Tibial nerve (tissue), 4 donors: ENCODE results near the gene TBC1D22A. TPM values are rescaled to one million over a fixed set of nuclear protein-coding genes. Genes with fewer than 3 reads are reported as not detected.

Source experiments
- DNase-seq, 2 donors: peaks; one replicate each; pipeline ENCODE4 v3.0.0-alpha.2; 2019; ENCODE audit warnings: low spot score in 2 of 2
- H3K27ac ChIP-seq, 4 donors: fragments of 200-600 bp; sonication (generic) in 3 of 4; one replicate each; pipeline ENCODE4 v1.5.1; 2017 to 2019; ENCODE audit warnings: mild to moderate bottlenecking in 1 of 4
- H3K27me3 ChIP-seq, 2 donors: fragments of 200-600 bp; sonication (generic) in 1 of 2; one replicate each; pipeline versions ENCODE4 v1.5.1 to v1.6.0; 2017 to 2019
- H3K36me3 ChIP-seq, 3 donors: fragments of 200-600 bp; sonication (generic); one replicate each; pipeline ENCODE4 v1.5.1; 2018 to 2019
- H3K4me1 ChIP-seq, 4 donors: fragments of 200-600 bp; sonication (generic) in 3 of 4; one replicate each; pipeline ENCODE4 v1.5.1; 2017 to 2019
- H3K4me3 ChIP-seq, 4 donors: fragments of 200-600 bp; sonication (generic) in 3 of 4; one replicate each; pipeline ENCODE4 v1.5.1; 2017 to 2019; ENCODE audit warnings: mild to moderate bottlenecking in 1 of 4, moderate library complexity in 1 of 4
- H3K9me3 ChIP-seq, 4 donors: fragments of 200-600 bp; sonication (generic) in 3 of 4; one replicate each; pipeline ENCODE4 v1.5.1; 2017 to 2019
- CTCF ChIP-seq, 5 experiments: fragments of 200-600 bp in 3 of 5; fragments of 450-650 bp in 2 of 5; sonication (generic) in 3 of 5; IDR thresholded peaks; one replicate each; pipeline ENCODE4 v1.5.1; 2016 to 2019; ENCODE audit warnings: antibody characterized with exemption in 5 of 5, mild to moderate bottlenecking in 3 of 5, moderate library complexity in 2 of 5
- EP300 ChIP-seq, 2 donors: sonication (generic); formaldehyde crosslinking; IDR thresholded peaks; one replicate each; pipeline ENCODE4 v1.6.1; 2017; ENCODE audit warnings: antibody characterized with exemption in 2 of 2, mild to moderate bottlenecking in 1 of 2
- POLR2A ChIP-seq, 2 donors: fragments of 450-650 bp; IDR thresholded peaks; one replicate each; pipeline ENCODE4 v1.6.1; 2017; ENCODE audit warnings: antibody characterized with exemption in 2 of 2, mild to moderate bottlenecking in 2 of 2, moderate library complexity in 2 of 2
- WGBS, 2 donors: methylation state at CpG; one replicate each; pipeline ENCODE4 v1.1.5; 2018; 5-methylcytosine and 5-hydroxymethylcytosine counted together
- total RNA-seq, 4 donors: library from RNA; depleted of rRNA; stranded (reverse); fragments of >200 nt; gene quantifications; one replicate each; pipeline ENCODE4 v1.1.0, GENCODE V29; 2016

TBC1D22A gene
- total RNA-seq, 4 donors from 2014 or later: 27.3 to 35.4 (median 29.3) TPM

GRCh38 chr22:46845296-46846149 is 83.1 kb downstream of the TBC1D22A start:
- DNase-seq: no peak
- H3K27ac ChIP-seq: peak overlapping the region; percentile 34 to 80 (median 63)
- WGBS, 2 donors: 27 to 29% methylated on average over 17 of the region's 17 CpGs
- peaks cover 0 to 7% (median 0%) of the 10 kb centered on the region in 3 donors for H3K36me3 ChIP-seq
- peak overlapping the region in 2 of 4 donors; percentile 11 to 33 for H3K4me3 ChIP-seq
- H3K27me3 ChIP-seq: no peaks in the 10 kb centered on the region
- no peak for TF ChIP-seq EP300 (IDR thresholded peaks at IDR 0.05)
- no peak for TF ChIP-seq POLR2A (IDR thresholded peaks at IDR 0.05)
- peak; percentile 36 to 65 (median 49) for TF ChIP-seq CTCF (IDR thresholded peaks at IDR 0.05)
- H3K9me3 ChIP-seq: no peaks in the 10 kb centered on the region
- H3K4me1 ChIP-seq: peaks cover 0 to 31% (median 7%) of the 10 kb centered on the region in 4 donors

- peaks cover 0 to 31% (median 7%) of the 10 kb centered on the region in 4 donors for H3K4me1 ChIP-seq
- H3K36me3 ChIP-seq: peaks cover 0 to 7% (median 0%) of the 10 kb centered on the region in 3 donors
- no peaks in the 10 kb centered on the region for H3K9me3 ChIP-seq
- peak overlapping the region; percentile 34 to 80 (median 63) for H3K27ac ChIP-seq
- DNase-seq: no peak
- no peaks in the 10 kb centered on the region for H3K27me3 ChIP-seq
- no peak for TF ChIP-seq POLR2A (IDR thresholded peaks at IDR 0.05)
- TF ChIP-seq EP300 (IDR thresholded peaks at IDR 0.05): no peak
- no peak for TF ChIP-seq CTCF (IDR thresholded peaks at IDR 0.05)
- WGBS, 2 donors: 90 to 92% methylated on average over 17 of the region's 17 CpGs
- no peak overlapping the region for H3K4me3 ChIP-seq
Observed at GRCh38 chr22:46846150-46846831, 83.8 kb downstream of the TBC1D22A start.

GRCh38 chr22:46846832-46847355 is 84.4 kb downstream of the TBC1D22A start:
- H3K9me3 ChIP-seq: no peaks in the 10 kb centered on the region
- H3K36me3 ChIP-seq: peaks cover 0 to 7% (median 0%) of the 10 kb centered on the region in 3 donors
- no peak for TF ChIP-seq POLR2A (IDR thresholded peaks at IDR 0.05)
- TF ChIP-seq CTCF (IDR thresholded peaks at IDR 0.05): no peak
- no peak for TF ChIP-seq EP300 (IDR thresholded peaks at IDR 0.05)
- H3K4me3 ChIP-seq: no peak overlapping the region
- peaks cover 0 to 31% (median 7%) of the 10 kb centered on the region in 4 donors for H3K4me1 ChIP-seq
- 79 to 88% methylated on average over 12 of the region's 12 CpGs for WGBS, 2 donors
- H3K27me3 ChIP-seq: no peaks in the 10 kb centered on the region
- no peak for DNase-seq
- H3K27ac ChIP-seq: peak overlapping the region in 1 of 4 donors; percentile 80

GRCh38 chr22:46848197-46848596 is 85.7 kb downstream of the TBC1D22A start:
- Histone ChIP-seq H3K4me3 (no peak overlapping the region), H3K36me3 (peaks cover 0 to 16% (median 0%) of the 10 kb centered on the region in 3 donors), H3K4me1 (peaks cover 0 to 30% (median 7%) of the 10 kb centered on the region in 4 donors), H3K9me3 (no peaks in the 10 kb centered on the region), H3K27me3 (no peaks in the 10 kb centered on the region), H3K27ac (no peak overlapping the region)
- DNase-seq: no peak
- TF ChIP-seq EP300 (IDR thresholded peaks at IDR 0.05): no peak
- no peak for TF ChIP-seq POLR2A (IDR thresholded peaks at IDR 0.05)
- no peak for TF ChIP-seq CTCF (IDR thresholded peaks at IDR 0.05)
- 90 to 91% methylated on average over 11 of the region's 11 CpGs for WGBS, 2 donors
